Esophagus squamous epithelium (tissue), 5 donors: Measurements from ENCODE around the gene CMYA5. TPM values are rescaled to one million over a fixed set of nuclear protein-coding genes. Genes with fewer than 3 reads are reported as not detected.

Experiments
- DNase-seq: peaks from one replicate; lab custom pipeline; 2025; lab: John Stamatoyannopoulos, UW
- H3K27ac ChIP-seq, 4 donors: fragments of 200-600 bp; sonication (generic); one replicate each; pipeline ENCODE4 v1.5.1; 2016 to 2019; ENCODE audit warnings: mild to moderate bottlenecking in 1 of 4
- H3K27me3 ChIP-seq, 4 donors: fragments of 200-600 bp; sonication (generic); 1 replicate in 3 of 4; 2 replicates in 1 of 4; pipeline versions ENCODE4 v1.5.1 to v1.6.0; 2017 to 2021; ENCODE audit warnings: antibody characterized with exemption in 1 of 4
- H3K36me3 ChIP-seq, 3 donors: fragments of 200-600 bp; sonication (generic); one replicate each; pipeline ENCODE4 v1.5.1; 2016 to 2019
- H3K4me1 ChIP-seq, 3 donors: fragments of 200-600 bp; sonication (generic); one replicate each; pipeline ENCODE4 v1.5.1; 2017 to 2019
- H3K4me3 ChIP-seq, 4 donors: fragments of 200-600 bp; sonication (generic); 1 replicate in 3 of 4; 2 replicates in 1 of 4; pipeline ENCODE4 v1.5.1; 2016 to 2019; ENCODE audit warnings: mild to moderate bottlenecking in 2 of 4, moderate library complexity in 1 of 4
- H3K9me3 ChIP-seq, 3 donors: fragments of 200-600 bp; sonication (generic); one replicate each; pipeline ENCODE4 v1.5.1; 2016 to 2019
- CTCF ChIP-seq, 6 experiments: fragments of 450-650 bp in 4 of 6; fragments of 200-600 bp in 2 of 6; sonication (generic) in 2 of 6; IDR thresholded peaks; one replicate each; pipeline ENCODE4 v1.5.1; 2016 to 2019; ENCODE audit warnings: antibody characterized with exemption in 6 of 6, mild to moderate bottlenecking in 4 of 6, moderate library complexity in 4 of 6
- POLR2A ChIP-seq, 4 donors: fragments of 450-650 bp; IDR thresholded peaks; one replicate each; pipeline ENCODE4 v1.6.1; 2017; ENCODE audit warnings: antibody characterized with exemption in 4 of 4, mild to moderate bottlenecking in 4 of 4, moderate library complexity in 3 of 4
- WGBS, 2 donors: methylation state at CpG; one replicate each; pipeline ENCODE4 v1.1.5; 2018; 5-methylcytosine and 5-hydroxymethylcytosine counted together
- intact Hi-C: fragments of 100-400 bp; cut with DNase I; formaldehyde crosslinking; loops from one replicate; pipeline ENCODE4 v1.15.0; 2022
- total RNA-seq, 4 donors: library from RNA; depleted of rRNA; stranded (reverse); fragments of >200 nt; gene quantifications; one replicate each; pipeline ENCODE4 v1.1.0, GENCODE V29; 2016
- donor health status: DM: yes; HTN: yes; CAD: no.

CMYA5 gene
- total RNA-seq, 4 donors from 2014 or later: 0.11 to 3.6 (median 0.81) TPM

- DNase-seq: no peak
- Histone ChIP-seq H3K36me3 (no peaks in the 10 kb centered on the region), H3K27me3 (no peaks in the 10 kb centered on the region), H3K4me1 (peaks cover 3 to 18% (median 4%) of the 10 kb centered on the region in 3 donors), H3K27ac (no peak overlapping the region), H3K4me3 (no peak overlapping the region), H3K9me3 (no peaks in the 10 kb centered on the region)
- intact Hi-C loops: no loop called here
- WGBS, 2 donors: 94 to 95% methylated on average over 1 of the region's 1 CpG
- no peak for TF ChIP-seq POLR2A (IDR thresholded peaks at IDR 0.05)
Measured at GRCh38 chr5:79694183-79694582, 4.5 kb downstream of the CMYA5 start.

GRCh38 chr5:79694652-79695051 is 5.0 kb downstream of the CMYA5 start:
- WGBS, 2 donors: 75 to 89% methylated on average over 1 of the region's 1 CpG

GRCh38 chr5:79695526-79695925 is 5.9 kb downstream of the CMYA5 start:
- Histone ChIP-seq H3K4me1 (peaks cover 0 to 5% (median 0%) of the 10 kb centered on the region in 3 donors), H3K36me3 (no peaks in the 10 kb centered on the region), H3K9me3 (no peaks in the 10 kb centered on the region), H3K27ac (no peak overlapping the region), H3K4me3 (no peak overlapping the region), H3K27me3 (no peaks in the 10 kb centered on the region)
- WGBS, 2 donors: 96 to 100% methylated on average over 1 of the region's 1 CpG
- intact Hi-C loops: no loop called here
- no peak for TF ChIP-seq POLR2A (IDR thresholded peaks at IDR 0.05)
- TF ChIP-seq CTCF (IDR thresholded peaks at IDR 0.05): no peak
- no peak for DNase-seq

More at GRCh38 chr5:79694652-79695051, 5.0 kb downstream of the CMYA5 start:
- Histone ChIP-seq H3K27ac (no peak overlapping the region), H3K27me3 (no peaks in the 10 kb centered on the region), H3K36me3 (no peaks in the 10 kb centered on the region), H3K4me1 (peaks cover 0 to 13% (median 0%) of the 10 kb centered on the region in 3 donors), H3K9me3 (no peaks in the 10 kb centered on the region), H3K4me3 (no peak overlapping the region)
- intact Hi-C loops: no loop called here
- DNase-seq: no peak
- TF ChIP-seq POLR2A (IDR thresholded peaks at IDR 0.05) (no peak), CTCF (IDR thresholded peaks at IDR 0.05) (no peak)

GRCh38 chr5:79697222-79698170 is 7.9 kb downstream of the CMYA5 start:
- no peak for TF ChIP-seq CTCF (IDR thresholded peaks at IDR 0.05)
- no peak for TF ChIP-seq POLR2A (IDR thresholded peaks at IDR 0.05)
- H3K9me3 ChIP-seq: no peaks in the 10 kb centered on the region
- H3K27ac ChIP-seq: no peak overlapping the region
- no peaks in the 10 kb centered on the region for H3K36me3 ChIP-seq
- no peak overlapping the region for H3K4me3 ChIP-seq
- H3K4me1 ChIP-seq: no peaks in the 10 kb centered on the region
- intact Hi-C loops: no loop called here
- WGBS, 2 donors: 75 to 76% methylated on average over 4 of the region's 4 CpGs
- H3K27me3 ChIP-seq: no peaks in the 10 kb centered on the region
- DNase-seq: no peak

GRCh38 chr5:79699763-79700400 is 10.2 kb downstream of the CMYA5 start:
- no peak for DNase-seq
- Histone ChIP-seq H3K27ac (no peak overlapping the region), H3K27me3 (no peaks in the 10 kb centered on the region), H3K36me3 (no peaks in the 10 kb centered on the region), H3K4me1 (no peaks in the 10 kb centered on the region), H3K9me3 (no peaks in the 10 kb centered on the region), H3K4me3 (no peak overlapping the region)
- TF ChIP-seq POLR2A (IDR thresholded peaks at IDR 0.05): no peak
- no peak for TF ChIP-seq CTCF (IDR thresholded peaks at IDR 0.05)
- intact Hi-C loops: no loop called here
- 84 to 88% methylated on average over 4 of the region's 4 CpGs for WGBS, 2 donors
